K562 (cell line): ENCODE data around the gene CENPE. TPM values are rescaled to one million over a fixed set of nuclear protein-coding genes. Genes with fewer than 3 reads are reported as not detected.

ENCODE experiments used
- KLF16 ChIP-seq: IDR thresholded peaks from 2 replicates; pipeline ENCODE4 v1.6.1; 2016; ENCODE audit warnings: antibody characterized with exemption
- TEAD2 ChIP-seq: fragments of 450-650 bp; IDR thresholded peaks from 2 replicates; pipeline ENCODE4 v1.6.1; 2016; ENCODE audit warnings: missing genetic modification characterization, control low read depth, missing compliant biosample characterization
- ZNF76 ChIP-seq: fragments of 250-450 bp; sonication (Bioruptor Pico); IDR thresholded peaks from 2 replicates; pipeline ENCODE4 v1.4.0; 2020; ENCODE audit warnings: mild to moderate bottlenecking, moderate library complexity, borderline replicate concordance
- polyA plus RNA-seq, 8 experiments: library from polyadenylated mRNA; depleted of rRNA in 4 of 8; stranded (reverse) in 5 of 8; unstranded in 3 of 8; fragments of >200 nt; fragmentation: Nextera tagmentation in 2 of 8; fragmentation: Illumina TruSeq in 1 of 8; extraction: Ambion mirVana in 2 of 8; extraction: Trizol in 1 of 8; gene quantifications; 2 replicates each; pipeline versions ENCODE4 v1.2.1 to v1.2.3, GENCODE V29; 2011 to 2014; ENCODE audit warnings: inconsistent platforms in 1 of 8, missing spikeins in 1 of 8
- total RNA-seq, 7 experiments: library from RNA; depleted of rRNA in 6 of 7; stranded (reverse); fragments of >200 nt in 6 of 7; fragmentation: Illumina TruSeq in 2 of 7; extraction: Trizol in 2 of 7; gene quantifications; 2 replicates each; pipeline versions ENCODE4 v1.2.1 to v1.2.3, GENCODE V29; 2011 to 2021; ENCODE audit warnings: low replicate concordance in 1 of 7
- TF ChIP-seq, protein P1 (sequence below): fragments of 450-650 bp; IDR thresholded peaks from 2 replicates; pipeline ENCODE4 v1.6.1; 2016; ENCODE audit warnings: mild to moderate bottlenecking, moderate library complexity
- TF ChIP-seq, protein P2 (sequence below): fragments of 450-650 bp; formaldehyde crosslinking; IDR thresholded peaks from 2 replicates; pipeline ENCODE4 v1.4.0; 2020; ENCODE audit warnings: mild to moderate bottlenecking, mixed read lengths
- TF ChIP-seq, protein P3 (sequence below): fragments of 250-450 bp; sonication (Bioruptor Pico); IDR thresholded peaks from 2 replicates; pipeline ENCODE4 v1.4.0; 2020; ENCODE audit warnings: mild to moderate bottlenecking
- TF ChIP-seq, protein P4 (sequence below), 2 experiments: fragments of 150-350 bp in 1 of 2; IDR thresholded peaks; 2 replicates each; pipeline ENCODE4 v1.6.1; 2012 to 2016; ENCODE audit warnings: low read depth in 2 of 2, low read length in 2 of 2, mild to moderate bottlenecking in 1 of 2, moderate library complexity in 1 of 2

Gene CENPE
- total and polyA plus RNA-seq, 9 of the 15 experiments (the other 6 are each of a cell fraction or from before 2014, with no cell fraction given): 9.9 to 53.2 (median 27.4) TPM

DNA sequence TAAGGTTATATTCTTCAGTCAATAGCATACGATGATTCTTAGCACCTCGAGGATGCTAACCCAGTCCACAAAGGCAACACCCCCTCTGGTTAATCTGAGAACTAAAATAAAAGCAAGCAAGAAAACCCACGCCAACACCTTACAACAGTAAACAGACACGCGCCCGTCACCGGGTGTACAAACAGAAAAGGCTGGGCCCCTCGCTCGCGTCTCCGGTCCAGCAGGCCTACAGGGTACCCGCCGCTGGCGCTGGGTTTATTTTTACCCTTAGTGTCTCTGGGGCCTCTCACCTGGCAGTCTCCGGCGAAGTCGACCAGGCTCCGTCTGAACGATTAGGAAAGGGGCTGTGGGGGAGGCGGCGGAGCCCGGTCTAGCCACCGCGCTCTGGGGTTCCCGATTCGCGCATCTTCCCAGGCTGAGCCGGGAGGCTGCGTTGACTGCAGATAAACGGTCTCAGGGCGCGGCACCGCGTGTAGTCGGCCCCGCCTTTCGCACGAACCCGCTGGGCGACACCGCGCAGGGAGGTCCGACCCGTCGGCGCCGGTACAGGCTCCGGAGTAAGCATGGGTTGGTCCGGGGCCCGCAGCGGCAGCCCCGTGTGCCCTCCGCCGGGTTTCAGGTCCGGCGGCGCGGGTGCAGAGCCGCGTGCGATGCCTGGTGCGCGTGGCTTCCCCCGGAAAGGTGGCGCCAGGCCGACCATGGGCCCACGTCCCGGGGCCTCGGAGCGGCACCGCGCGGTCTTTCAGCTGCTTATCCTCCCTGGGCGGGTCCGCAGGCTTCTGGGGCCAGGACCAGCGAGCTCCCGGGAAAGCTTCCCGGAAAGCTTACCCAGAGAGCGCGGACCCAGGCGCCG lies 122.0 kb downstream of the CENPE start (continued):
- TF ChIP-seq, protein P1, sequence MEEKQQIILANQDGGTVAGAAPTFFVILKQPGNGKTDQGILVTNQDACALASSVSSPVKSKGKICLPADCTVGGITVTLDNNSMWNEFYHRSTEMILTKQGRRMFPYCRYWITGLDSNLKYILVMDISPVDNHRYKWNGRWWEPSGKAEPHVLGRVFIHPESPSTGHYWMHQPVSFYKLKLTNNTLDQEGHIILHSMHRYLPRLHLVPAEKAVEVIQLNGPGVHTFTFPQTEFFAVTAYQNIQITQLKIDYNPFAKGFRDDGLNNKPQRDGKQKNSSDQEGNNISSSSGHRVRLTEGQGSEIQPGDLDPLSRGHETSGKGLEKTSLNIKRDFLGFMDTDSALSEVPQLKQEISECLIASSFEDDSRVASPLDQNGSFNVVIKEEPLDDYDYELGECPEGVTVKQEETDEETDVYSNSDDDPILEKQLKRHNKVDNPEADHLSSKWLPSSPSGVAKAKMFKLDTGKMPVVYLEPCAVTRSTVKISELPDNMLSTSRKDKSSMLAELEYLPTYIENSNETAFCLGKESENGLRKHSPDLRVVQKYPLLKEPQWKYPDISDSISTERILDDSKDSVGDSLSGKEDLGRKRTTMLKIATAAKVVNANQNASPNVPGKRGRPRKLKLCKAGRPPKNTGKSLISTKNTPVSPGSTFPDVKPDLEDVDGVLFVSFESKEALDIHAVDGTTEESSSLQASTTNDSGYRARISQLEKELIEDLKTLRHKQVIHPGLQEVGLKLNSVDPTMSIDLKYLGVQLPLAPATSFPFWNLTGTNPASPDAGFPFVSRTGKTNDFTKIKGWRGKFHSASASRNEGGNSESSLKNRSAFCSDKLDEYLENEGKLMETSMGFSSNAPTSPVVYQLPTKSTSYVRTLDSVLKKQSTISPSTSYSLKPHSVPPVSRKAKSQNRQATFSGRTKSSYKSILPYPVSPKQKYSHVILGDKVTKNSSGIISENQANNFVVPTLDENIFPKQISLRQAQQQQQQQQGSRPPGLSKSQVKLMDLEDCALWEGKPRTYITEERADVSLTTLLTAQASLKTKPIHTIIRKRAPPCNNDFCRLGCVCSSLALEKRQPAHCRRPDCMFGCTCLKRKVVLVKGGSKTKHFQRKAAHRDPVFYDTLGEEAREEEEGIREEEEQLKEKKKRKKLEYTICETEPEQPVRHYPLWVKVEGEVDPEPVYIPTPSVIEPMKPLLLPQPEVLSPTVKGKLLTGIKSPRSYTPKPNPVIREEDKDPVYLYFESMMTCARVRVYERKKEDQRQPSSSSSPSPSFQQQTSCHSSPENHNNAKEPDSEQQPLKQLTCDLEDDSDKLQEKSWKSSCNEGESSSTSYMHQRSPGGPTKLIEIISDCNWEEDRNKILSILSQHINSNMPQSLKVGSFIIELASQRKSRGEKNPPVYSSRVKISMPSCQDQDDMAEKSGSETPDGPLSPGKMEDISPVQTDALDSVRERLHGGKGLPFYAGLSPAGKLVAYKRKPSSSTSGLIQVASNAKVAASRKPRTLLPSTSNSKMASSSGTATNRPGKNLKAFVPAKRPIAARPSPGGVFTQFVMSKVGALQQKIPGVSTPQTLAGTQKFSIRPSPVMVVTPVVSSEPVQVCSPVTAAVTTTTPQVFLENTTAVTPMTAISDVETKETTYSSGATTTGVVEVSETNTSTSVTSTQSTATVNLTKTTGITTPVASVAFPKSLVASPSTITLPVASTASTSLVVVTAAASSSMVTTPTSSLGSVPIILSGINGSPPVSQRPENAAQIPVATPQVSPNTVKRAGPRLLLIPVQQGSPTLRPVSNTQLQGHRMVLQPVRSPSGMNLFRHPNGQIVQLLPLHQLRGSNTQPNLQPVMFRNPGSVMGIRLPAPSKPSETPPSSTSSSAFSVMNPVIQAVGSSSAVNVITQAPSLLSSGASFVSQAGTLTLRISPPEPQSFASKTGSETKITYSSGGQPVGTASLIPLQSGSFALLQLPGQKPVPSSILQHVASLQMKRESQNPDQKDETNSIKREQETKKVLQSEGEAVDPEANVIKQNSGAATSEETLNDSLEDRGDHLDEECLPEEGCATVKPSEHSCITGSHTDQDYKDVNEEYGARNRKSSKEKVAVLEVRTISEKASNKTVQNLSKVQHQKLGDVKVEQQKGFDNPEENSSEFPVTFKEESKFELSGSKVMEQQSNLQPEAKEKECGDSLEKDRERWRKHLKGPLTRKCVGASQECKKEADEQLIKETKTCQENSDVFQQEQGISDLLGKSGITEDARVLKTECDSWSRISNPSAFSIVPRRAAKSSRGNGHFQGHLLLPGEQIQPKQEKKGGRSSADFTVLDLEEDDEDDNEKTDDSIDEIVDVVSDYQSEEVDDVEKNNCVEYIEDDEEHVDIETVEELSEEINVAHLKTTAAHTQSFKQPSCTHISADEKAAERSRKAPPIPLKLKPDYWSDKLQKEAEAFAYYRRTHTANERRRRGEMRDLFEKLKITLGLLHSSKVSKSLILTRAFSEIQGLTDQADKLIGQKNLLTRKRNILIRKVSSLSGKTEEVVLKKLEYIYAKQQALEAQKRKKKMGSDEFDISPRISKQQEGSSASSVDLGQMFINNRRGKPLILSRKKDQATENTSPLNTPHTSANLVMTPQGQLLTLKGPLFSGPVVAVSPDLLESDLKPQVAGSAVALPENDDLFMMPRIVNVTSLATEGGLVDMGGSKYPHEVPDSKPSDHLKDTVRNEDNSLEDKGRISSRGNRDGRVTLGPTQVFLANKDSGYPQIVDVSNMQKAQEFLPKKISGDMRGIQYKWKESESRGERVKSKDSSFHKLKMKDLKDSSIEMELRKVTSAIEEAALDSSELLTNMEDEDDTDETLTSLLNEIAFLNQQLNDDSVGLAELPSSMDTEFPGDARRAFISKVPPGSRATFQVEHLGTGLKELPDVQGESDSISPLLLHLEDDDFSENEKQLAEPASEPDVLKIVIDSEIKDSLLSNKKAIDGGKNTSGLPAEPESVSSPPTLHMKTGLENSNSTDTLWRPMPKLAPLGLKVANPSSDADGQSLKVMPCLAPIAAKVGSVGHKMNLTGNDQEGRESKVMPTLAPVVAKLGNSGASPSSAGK: peak; percentile 97
- TF ChIP-seq KLF16 (no peak), TEAD2 (no peak), ZNF76 (peak; percentile 56; the same call in 1 of the 2 replicates)
- TF ChIP-seq, protein P2, sequence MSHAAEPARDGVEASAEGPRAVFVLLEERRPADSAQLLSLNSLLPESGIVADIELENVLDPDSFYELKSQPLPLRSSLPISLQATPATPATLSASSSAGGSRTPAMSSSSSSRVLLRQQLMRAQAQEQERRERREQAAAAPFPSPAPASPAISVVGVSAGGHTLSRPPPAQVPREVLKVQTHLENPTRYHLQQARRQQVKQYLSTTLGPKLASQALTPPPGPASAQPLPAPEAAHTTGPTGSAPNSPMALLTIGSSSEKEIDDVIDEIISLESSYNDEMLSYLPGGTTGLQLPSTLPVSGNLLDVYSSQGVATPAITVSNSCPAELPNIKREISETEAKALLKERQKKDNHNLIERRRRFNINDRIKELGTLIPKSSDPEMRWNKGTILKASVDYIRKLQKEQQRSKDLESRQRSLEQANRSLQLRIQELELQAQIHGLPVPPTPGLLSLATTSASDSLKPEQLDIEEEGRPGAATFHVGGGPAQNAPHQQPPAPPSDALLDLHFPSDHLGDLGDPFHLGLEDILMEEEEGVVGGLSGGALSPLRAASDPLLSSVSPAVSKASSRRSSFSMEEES (CRISPR knock-in tag): no peak
- TF ChIP-seq, protein P3, sequence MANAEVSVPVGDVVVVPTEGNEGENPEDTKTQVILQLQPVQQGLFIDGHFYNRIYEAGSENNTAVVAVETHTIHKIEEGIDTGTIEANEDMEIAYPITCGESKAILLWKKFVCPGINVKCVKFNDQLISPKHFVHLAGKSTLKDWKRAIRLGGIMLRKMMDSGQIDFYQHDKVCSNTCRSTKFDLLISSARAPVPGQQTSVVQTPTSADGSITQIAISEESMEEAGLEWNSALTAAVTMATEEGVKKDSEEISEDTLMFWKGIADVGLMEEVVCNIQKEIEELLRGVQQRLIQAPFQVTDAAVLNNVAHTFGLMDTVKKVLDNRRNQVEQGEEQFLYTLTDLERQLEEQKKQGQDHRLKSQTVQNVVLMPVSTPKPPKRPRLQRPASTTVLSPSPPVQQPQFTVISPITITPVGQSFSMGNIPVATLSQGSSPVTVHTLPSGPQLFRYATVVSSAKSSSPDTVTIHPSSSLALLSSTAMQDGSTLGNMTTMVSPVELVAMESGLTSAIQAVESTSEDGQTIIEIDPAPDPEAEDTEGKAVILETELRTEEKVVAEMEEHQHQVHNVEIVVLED (CRISPR knock-in tag): peak; percentile 34; the same call in 1 of the 2 replicates
- TF ChIP-seq, protein P4, sequence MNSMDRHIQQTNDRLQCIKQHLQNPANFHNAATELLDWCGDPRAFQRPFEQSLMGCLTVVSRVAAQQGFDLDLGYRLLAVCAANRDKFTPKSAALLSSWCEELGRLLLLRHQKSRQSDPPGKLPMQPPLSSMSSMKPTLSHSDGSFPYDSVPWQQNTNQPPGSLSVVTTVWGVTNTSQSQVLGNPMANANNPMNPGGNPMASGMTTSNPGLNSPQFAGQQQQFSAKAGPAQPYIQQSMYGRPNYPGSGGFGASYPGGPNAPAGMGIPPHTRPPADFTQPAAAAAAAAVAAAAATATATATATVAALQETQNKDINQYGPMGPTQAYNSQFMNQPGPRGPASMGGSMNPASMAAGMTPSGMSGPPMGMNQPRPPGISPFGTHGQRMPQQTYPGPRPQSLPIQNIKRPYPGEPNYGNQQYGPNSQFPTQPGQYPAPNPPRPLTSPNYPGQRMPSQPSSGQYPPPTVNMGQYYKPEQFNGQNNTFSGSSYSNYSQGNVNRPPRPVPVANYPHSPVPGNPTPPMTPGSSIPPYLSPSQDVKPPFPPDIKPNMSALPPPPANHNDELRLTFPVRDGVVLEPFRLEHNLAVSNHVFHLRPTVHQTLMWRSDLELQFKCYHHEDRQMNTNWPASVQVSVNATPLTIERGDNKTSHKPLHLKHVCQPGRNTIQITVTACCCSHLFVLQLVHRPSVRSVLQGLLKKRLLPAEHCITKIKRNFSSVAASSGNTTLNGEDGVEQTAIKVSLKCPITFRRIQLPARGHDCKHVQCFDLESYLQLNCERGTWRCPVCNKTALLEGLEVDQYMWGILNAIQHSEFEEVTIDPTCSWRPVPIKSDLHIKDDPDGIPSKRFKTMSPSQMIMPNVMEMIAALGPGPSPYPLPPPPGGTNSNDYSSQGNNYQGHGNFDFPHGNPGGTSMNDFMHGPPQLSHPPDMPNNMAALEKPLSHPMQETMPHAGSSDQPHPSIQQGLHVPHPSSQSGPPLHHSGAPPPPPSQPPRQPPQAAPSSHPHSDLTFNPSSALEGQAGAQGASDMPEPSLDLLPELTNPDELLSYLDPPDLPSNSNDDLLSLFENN (IDR thresholded peaks at IDR 0.05; ENCODE audit: low read depth in 2 of 2, low read length in 2 of 2): no peak
